Panc1 (cell line): Measurements from ENCODE around the gene SYT8.
"Not testable (repeated sequence)": the region's sequence is repeated elsewhere in the genome, so short reads cannot be mapped to it uniquely, and the experiment has no call there.

Experiments used
- POLR2AphosphoS5 ChIP-seq: IDR thresholded peaks from 2 replicates; pipeline ENCODE4 v1.6.1; 2012; ENCODE audit warnings: mild to moderate bottlenecking, low read depth, low read length, moderate library complexity
- SIN3A ChIP-seq: IDR thresholded peaks from 2 replicates; pipeline ENCODE4 v1.6.1; 2012; ENCODE audit warnings: low read depth, mild to moderate bottlenecking, low read length, moderate library complexity, borderline replicate concordance; ENCODE audit not compliant: insufficient read depth
- TF ChIP-seq, protein P1 (sequence below): fragments of 450-650 bp; IDR thresholded peaks from 2 replicates; pipeline ENCODE4 v1.5.1; 2017; ENCODE audit warnings: mild to moderate bottlenecking

GRCh38 chr11:1886551-1886950 is 51.8 kb downstream of the SYT8 start:
- TF ChIP-seq, protein P1, sequence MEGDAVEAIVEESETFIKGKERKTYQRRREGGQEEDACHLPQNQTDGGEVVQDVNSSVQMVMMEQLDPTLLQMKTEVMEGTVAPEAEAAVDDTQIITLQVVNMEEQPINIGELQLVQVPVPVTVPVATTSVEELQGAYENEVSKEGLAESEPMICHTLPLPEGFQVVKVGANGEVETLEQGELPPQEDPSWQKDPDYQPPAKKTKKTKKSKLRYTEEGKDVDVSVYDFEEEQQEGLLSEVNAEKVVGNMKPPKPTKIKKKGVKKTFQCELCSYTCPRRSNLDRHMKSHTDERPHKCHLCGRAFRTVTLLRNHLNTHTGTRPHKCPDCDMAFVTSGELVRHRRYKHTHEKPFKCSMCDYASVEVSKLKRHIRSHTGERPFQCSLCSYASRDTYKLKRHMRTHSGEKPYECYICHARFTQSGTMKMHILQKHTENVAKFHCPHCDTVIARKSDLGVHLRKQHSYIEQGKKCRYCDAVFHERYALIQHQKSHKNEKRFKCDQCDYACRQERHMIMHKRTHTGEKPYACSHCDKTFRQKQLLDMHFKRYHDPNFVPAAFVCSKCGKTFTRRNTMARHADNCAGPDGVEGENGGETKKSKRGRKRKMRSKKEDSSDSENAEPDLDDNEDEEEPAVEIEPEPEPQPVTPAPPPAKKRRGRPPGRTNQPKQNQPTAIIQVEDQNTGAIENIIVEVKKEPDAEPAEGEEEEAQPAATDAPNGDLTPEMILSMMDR, result not testable (repeated sequence)
- not testable (repeated sequence) for TF ChIP-seq POLR2AphosphoS5, SIN3A
